Measurements from ENCODE around the gene SLC4A5.
"Not testable (repeated sequence)": the region's sequence is repeated elsewhere in the genome, so short reads cannot be mapped to it uniquely, and the experiment has no call there.

The SLC4A5 gene

GRCh38 chr2:74198461-74199274 lies 144.5 kb downstream of the SLC4A5 start, which contains the start of gene MTHFD2:
TSS of gene MTHFD2 (plus strand) at chr2:74198615. CDS start at chr2:74198642, 27 bp downstream.
- DNase-seq (ENCODE audit: low read depth in 2 of 2): peak; percentile 72 to 78

DNA sequence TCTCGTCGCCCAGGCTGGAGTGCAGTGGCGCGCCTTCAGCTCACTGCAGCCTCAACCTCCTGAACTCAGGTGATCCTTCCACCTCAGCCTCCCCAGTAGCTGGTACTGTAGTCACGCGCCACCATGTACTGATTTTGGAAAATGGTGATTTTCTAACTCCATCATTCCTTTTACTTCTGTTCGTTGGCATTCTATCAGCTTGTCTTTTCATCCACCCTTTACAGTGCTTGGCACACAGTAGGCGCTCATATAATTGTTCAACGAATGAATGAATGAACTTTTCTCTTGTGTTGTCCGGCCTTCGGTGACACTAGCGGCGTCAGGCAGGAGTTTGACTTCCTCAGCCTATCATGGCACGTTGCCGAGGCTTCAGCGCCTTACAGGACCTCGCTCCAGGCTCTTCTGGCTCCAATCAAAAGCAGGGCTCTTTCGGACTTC lies 145.2 kb downstream of the SLC4A5 start:
- DNase-seq (ENCODE audit: low read depth in 2 of 2): no peak

GRCh38 chr2:74197049-74197448 lies 146.2 kb downstream of the SLC4A5 start:
- DNase-seq (ENCODE audit: low read depth in 2 of 2): no peak

DNA sequence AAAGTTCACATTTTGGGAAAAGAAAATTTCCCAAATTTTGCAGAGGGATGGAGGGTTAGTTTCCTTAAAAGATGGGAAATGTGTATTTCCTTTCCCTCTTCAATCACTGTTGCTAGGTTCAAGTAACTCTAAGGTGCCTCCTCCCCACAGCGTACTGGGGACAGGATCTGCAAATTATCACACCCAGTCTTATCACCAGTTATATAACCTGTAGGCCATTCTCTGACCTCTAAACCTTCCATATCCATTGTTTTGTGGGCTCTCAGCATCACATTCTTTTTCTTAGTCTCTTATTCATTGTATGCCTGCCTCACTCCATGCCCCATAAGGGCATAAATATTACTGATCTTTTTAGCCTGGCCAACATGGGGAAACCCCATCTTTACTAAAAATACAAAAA lies 148.4 kb downstream of the SLC4A5 start:
- DNase-seq (ENCODE audit: low read depth in 2 of 2): no peak

DNA sequence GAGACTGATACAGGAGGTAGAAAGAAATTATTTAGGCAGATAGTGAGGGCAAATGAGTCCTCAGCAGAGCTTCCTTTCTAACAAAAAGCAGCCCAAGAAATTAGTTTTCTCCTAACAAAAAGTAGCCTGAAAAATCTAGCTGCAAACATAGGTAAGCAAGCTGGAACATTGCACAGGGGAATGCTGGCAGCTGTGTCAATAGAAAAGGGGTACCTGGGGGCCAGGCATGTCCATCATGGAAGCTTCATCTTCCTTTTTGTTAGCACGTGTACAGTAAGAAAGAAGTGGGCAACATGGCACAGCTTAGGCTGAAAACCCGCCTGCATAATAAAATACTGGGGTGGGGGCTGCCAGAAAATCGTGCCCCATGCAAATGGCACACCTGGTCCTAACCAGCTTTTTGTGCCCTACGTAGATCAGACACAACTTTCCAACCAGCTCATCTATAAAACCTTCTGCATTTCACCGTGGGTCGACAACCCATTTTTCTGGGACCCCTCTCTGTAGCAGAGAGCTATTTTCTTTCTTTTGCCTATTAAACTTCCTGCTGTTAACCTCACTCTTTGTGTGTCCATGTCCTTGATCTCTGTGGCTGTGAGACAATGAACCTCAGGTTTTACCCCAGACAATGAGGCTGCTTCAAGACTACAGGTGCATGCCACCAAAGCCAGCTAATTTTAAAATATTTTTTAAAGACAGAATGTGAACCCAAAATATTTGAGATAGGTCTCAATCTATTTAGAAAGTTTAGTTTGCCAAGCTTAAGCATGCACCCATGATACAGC lies 151.4 kb downstream of the SLC4A5 start:
- DNase-seq (ENCODE audit: low read depth in 2 of 2): no peak

DNA sequence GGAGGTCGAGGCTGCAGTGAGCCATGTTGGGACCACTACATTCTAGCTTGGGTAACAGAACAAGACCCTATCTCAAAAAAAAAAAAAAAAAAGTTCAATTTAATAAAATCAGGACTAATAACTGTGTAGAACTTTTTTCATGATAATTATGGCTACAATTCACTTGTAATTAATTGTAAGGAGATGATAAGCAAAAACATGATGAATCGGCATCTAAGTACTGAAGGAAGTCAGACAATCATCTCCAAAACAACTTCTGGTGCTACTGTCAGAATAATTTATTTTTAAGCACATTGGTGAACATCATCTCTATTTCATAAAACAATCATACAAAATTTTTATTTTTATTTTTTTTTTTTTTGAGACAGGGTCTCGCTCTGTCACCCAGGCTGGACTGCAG lies 154.5 kb downstream of the SLC4A5 start:
- DNase-seq (ENCODE audit: low read depth in 2 of 2): no peak

GRCh38 chr2:74188018-74188601 lies 155.1 kb downstream of the SLC4A5 start:
- no peak for DNase-seq (ENCODE audit: low read depth in 2 of 2)

DNA sequence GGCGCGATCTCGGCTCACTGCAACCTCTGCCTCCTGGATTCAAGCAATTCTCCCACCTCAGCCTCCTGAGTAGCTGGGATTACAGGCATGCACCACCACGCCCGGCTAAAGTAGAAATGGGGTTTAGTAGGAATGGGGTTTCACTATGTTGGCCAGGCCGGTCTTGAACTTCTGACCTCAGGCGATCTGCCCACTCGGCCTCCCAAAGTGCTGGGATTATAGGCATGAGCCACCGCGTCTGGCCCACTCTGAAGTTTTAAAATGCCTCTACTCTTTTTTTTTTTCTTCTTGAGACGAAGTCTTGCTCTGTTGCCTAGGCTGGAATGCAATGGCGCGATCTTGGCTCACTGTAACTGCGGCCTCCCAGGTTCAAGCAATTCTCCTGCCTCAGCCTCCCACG lies 156.5 kb downstream of the SLC4A5 start:
- not testable (repeated sequence) for DNase-seq (ENCODE audit: low read depth in 2 of 2)

GRCh38 chr2:74186038-74186437 lies 157.2 kb downstream of the SLC4A5 start:
- no peak for DNase-seq (ENCODE audit: low read depth in 2 of 2)

- no peak for DNase-seq (ENCODE audit: low read depth in 2 of 2)
Observed at GRCh38 chr2:74183878-74184277, 159.3 kb downstream of the SLC4A5 start.

DNA sequence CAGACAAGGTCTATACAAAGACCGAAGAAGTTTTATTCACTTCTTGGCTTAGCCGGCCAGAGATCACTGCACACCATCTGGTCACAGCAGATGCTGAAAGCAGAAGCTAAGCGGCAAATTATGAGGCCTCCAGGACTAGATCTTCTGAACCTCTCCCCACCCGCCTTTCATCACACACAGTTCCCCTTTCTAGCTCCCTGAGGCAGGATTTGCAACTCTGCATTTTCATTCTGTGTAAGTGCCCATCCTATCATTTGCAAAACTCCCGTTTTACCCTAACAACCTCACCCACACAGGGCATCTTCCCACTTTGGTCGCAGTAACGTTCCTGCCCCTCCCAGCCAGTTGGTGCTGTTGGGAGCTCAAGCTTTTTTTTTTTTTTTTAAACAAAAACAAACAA lies 161.5 kb downstream of the SLC4A5 start:
- DNase-seq (ENCODE audit: low read depth in 2 of 2): no peak

- DNase-seq (ENCODE audit: low read depth in 2 of 2): no peak
Observed at GRCh38 chr2:74179063-74179865, 164.0 kb downstream of the SLC4A5 start.

DNA sequence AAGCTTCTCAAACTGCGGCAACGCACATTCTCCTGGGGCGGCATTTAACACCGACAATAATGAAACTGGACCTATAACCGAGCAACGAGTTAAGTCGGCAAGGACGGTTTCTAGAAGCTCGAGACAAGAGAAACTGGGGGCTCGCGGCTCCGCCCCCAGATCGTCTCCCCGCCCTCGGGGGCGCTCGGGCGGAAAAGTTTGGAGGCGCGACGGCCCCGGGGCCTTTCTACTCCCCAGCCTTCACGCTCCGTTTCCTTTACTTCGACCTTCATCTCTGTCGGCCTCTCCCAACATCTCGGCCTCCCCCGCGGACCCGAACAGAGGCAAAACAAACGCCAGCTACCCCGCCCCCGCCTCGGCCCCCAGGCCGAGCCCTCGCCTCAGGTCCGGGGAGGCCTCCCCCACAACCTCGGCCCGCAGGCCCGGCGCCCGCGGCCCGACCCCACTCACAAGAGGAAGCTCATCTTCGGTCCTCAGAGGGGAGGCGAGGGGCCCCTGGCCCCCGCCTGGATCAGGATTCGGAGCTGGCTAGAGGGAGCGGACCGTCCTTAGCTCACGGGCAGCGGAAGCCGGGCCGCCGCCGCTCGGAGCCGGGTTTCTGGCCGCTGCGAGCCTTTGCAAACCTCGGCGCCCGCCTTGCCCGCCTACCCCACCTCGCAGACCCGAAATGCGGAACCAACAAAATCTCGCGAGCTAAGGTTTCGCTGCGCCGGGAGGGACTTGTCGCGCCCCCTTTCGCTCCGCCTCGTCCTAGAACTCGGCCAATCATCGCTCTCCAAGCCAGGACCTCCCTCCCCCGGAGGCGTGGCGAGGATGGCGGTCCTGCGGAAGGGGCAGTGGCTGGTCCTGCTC lies 164.8 kb downstream of the SLC4A5 start, which contains the start of gene MOB1A:
Gene MOB1A (minus strand): TSS at position 669 of the 852 bp plus-strand sequence. CDS start 205 bp downstream, at position 464.
- peak; percentile 94 to 96 for DNase-seq (ENCODE audit: low read depth in 2 of 2)

GRCh38 chr2:74177696-74178095 lies 165.5 kb downstream of the SLC4A5 start:
- DNase-seq (ENCODE audit: low read depth in 2 of 2): no peak

DNA sequence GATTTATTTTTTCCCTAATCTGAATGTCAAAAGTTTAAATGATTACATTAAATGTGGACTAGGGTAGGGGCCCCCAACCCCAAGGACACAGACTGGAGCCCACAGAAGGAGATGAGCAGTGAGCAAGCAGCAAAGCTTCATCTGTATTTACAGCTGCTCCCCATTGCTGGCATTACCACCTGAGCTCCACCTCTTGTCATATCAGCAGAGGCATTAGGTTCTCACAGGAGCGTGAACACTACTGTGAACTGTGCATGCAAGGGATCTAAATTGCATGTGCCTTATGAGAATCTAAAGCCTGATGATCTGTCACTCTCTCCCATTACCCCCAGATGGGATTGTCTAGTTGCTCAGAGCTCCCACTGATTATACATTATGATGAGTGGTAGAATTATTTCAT lies 168.3 kb downstream of the SLC4A5 start:
- DNase-seq (ENCODE audit: low read depth in 2 of 2): no peak

DNA sequence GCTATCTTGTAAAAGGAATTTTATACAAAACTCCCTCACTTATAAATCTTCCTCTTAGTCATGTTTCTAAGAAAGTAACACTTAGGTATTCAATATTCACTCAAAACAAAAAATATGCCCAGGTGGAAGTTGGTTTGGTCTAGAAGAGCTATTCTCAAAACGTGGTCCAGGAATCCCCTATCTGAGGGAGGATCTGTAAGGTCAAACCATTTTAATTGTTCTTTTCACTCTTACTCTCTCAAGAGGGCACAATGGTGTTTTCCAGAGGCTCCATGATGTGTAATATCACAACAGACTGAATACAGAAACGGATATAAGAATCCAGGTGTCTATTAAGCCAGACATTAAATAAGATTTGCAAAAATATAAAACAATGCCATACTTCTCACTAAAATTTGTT lies 174.5 kb downstream of the SLC4A5 start:
- DNase-seq (ENCODE audit: low read depth in 2 of 2): no peak
